Activated effector memory CD4-positive, alpha-beta T cell treated with Interleukin-2 at 50 U/mL for 16 hours (primary cell): ENCODE data around the gene ZFR2.
A peak's percentile ranks its signal among the peaks of the same experiment; 100 is the strongest.

Source experiments
- DNase-seq: peaks from one replicate; pipeline ENCODE4 v3.0.0-alpha.2; 2020

The ZFR2 gene

GRCh38 chr19:3813473-3814392 is 55.1 kb downstream of the ZFR2 start:
- DNase-seq = no peak

DNA sequence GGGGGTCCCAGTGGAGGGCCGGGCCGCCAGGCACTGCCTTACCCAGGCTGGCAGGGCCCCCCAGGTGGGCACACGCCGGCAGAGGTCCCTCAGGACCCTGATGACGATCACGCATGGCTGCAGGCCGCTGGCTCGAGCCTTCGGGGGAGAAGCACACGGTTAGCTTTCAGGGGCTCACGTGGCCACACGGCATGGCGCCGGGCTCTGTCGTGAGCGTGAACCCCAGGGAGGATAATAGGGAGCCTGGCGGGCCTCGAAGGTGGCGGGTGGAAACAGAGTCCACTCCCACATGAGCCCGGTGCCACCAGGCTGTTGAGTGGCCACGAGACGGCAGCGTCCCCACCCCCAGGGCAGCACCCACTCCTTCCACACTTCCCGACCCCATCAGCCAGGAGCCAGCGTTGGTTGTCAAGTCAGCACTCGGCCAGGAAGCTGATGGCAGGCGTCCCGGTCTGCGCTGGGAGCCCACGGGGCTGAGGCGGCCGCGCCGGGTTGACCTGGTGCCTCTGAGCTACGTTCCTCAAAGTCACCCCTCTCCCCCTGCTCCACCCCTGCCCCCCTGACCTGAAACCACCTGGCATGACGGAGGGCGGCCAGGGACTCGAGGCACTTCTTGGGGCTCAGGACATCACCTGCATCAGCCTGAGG is 58.0 kb downstream of the ZFR2 start:
- no peak for DNase-seq

DNA sequence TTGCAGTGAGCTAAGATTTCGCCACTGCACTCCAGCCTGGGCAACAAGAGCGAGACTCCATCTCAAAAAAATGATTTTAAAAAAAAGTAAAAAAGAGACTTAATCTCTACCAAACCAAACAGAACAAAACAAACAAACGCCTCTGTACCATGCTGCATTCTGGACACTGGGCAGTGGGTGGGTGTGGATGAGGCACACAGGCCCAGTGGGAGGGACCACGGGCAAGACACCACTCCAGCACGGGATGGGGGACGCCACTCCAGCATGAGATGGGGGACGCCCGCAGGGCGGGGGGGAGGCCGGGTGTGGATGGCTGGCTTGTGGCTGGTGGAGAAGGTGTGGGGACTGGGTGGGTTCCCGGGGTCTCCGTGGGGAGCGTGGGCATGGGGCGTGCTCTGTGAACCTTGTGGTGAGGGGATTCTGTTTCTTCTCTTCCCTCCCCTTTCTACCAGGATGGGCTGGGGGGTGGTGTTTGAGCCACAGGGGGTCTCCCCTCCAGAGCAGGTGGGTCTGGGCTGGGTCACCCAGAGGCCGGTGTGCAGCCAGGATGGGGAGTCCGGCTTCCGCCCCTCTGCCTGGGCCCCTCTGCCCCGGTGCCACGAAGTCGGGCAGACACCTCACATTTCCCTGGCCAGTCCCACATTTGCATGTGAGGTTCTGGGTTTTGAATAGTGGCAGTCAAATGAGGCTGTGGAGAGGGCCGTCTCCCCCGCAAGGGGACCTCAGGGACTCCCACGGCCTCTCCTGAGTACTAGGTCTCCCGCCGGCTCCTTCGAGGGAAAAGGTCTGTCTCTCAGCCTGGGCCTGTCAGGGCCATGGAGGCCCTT is 58.7 kb downstream of the ZFR2 start:
- DNase-seq = no peak

- no peak for DNase-seq
Measured at GRCh38 chr19:3808420-3809143, 60.3 kb downstream of the ZFR2 start.

DNA sequence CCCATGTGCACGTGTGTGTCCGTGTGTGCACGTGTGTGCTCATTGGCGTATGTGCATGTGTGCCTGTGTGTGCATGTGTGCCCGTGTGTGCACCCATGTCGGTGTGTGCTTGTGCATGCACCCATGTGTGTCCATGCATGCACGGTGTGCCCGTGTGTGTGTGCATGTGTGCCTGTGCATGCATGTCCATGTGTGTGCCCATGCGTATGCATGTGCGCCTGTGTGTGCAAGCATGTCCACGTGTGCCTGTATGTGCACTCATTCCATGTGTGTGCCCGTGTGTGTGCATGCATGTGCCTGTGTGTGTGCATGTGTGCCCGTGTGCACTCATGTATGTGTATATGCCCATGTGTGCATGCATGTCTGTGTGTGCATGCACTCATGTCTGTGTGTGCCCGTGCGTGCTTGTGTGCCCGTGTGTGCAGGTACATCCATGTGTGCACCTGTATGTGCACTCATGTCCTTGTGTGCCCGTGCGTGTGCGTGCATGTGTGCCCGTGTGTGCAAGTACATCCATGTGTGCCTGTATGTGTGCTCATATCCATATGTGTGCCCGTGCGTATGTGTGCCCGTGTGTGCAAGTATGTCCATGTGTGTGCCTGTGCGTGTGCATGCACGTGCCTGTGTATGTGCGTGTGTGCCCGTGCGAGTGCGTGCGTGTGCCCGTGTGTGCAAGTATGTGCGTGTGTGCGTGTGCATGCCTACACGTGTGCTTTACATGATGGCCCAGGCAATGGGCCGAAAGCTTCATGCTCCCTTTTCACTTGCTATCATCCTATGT is 61.1 kb downstream of the ZFR2 start:
- no peak for DNase-seq

DNA sequence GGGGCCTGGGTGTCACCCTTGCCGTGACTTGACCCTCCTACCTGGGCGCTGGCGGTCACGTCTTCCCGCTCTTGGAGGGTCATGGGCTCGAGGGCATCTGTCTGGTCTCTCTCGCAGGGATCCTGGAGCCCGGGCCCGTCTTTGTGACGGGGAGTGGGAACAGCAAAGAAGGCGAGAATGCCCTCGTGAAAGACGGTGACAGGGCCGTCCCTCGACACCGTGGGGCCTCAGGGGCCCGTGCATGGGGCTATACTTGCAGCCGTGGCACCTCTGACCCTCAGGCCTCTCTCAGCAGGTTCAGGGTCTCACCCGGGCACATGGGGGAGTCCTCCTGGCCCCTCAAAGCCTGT is 61.7 kb downstream of the ZFR2 start:
- DNase-seq = no peak

DNA sequence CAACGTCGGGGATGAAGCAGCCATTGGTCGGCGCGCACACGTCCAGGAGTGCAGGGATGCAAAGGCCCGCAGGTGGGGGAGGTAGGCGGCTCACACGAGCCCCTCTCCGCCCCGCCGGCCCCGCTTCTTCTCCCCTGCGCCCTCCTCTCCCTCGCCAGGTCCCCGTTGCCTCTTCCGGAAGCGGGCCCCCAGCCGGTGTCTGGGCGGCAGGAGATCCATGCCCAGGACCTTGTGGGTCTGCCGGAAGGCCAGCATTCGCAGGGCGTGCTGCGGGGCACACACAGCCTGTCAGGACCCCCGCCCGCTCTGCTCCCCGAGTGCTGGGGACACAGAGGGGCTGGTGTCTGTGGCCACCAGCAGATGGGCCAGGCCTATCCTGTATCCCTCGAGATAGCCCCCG is 63.0 kb downstream of the ZFR2 start:
- no peak for DNase-seq

GRCh38 chr19:3804429-3804828 is 64.4 kb downstream of the ZFR2 start:
- no peak for DNase-seq

GRCh38 chr19:3803986-3804385 is 64.9 kb downstream of the ZFR2 start:
- no peak for DNase-seq

- DNase-seq = no peak
Measured at GRCh38 chr19:3803114-3803888, 65.5 kb downstream of the ZFR2 start.

DNA sequence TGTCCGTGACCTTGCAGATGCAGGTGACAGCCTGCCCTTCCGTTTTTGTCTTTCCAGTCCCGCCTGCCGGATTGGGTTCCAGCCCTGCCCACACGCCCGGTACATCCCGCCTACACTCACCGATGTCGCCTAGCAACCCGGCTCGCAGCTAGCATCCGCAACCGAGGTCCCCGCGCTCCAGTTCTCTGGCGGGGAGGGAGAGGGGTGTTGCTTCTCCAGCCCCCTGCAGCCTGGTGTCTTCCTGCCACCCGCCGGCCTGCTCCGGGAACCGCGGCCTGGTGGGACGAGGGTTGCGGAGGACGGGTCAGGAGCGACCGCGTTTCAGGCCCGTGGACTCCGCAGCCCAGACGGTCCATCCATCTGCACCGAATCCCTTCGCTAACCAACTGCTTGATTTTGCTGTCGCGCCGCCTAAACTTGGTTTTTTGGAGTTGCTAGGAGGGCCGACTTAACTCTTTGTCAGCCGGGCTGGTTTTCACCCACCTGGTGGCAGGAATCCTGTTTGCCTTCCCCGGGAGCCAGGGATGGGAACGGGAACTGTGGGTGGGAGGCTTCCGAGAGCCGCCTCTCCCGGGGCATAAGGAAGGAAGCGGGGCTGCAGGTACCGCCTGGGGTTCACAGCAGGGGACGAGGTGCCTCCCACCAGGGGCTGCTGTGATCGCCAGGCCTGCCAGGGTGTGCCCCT is 67.3 kb downstream of the ZFR2 start:
- DNase-seq = peak; percentile 37

DNA sequence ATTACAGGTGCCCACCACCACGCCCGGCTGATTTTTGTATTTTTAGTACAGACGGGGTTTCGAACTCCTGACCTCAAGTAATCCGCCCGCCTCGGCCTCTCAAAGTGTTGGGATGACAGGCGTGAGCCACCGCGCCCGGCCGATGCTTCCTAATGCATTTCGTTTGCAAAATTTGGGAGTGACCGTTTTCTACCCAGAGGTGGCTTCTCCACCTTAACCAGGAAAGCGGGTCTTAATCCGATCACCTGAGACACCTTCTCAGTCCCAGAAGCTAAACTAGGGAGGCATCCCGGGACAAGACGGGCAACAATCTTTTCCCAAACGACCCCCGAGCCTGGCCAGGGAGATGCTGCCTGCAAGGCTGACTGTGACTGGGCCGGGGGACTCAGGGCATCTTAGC is 67.8 kb downstream of the ZFR2 start:
- DNase-seq = no peak

- peak; percentile 25 for DNase-seq
Measured at GRCh38 chr19:3798137-3798536, 70.7 kb downstream of the ZFR2 start.

- DNase-seq = no peak
Measured at GRCh38 chr19:3796358-3796757, 72.5 kb downstream of the ZFR2 start.

DNA sequence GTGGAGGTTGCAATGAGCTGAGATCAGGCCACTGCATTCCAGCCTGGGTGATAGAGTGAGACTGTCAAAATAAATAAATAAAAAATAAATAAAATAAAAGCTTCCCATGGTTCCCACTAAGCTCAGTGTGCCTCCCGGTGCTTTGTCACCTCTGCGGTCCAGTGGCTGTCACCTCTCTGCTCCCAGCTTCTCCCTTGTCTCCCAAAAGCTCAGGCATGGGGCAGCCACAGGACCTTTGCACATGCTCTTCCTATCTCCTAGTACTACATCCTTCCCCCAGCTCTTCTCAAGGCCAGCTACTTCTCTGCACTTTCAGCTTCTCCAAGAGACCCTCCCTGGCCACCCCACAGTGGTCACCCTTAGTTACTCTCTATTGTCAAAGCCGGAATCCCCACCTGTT is 75.0 kb downstream of the ZFR2 start:
- no peak for DNase-seq

- no peak for DNase-seq
Measured at GRCh38 chr19:3792114-3792513, 76.7 kb downstream of the ZFR2 start.

- DNase-seq = no peak
Measured at GRCh38 chr19:3790941-3791340, 77.9 kb downstream of the ZFR2 start.

DNA sequence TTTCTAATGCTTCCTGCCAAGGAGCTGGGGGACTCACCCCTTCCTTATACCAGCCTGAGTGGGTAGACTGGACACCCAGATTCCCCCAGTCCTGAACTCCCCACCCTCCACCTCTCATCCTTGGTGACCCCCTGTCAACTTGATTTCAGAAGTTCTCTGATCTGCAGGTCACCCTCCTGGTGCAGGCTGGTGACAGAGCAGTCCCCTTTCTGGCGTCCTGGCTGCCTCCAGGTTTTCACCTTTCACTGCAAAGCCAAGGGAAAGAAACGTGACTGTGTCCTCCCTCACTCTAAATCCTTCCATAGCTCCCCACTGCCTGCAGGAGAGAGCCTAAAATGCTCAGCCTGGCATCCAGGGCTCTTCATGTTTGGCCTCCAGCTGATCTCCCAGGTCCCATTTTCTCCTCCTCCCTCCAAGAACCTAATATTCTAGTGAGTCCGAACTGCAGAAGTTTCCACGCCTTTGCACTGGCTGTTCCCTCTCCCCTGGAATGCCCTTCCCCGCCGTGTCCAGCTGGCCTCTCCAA is 78.6 kb downstream of the ZFR2 start:
- no peak for DNase-seq

DNA sequence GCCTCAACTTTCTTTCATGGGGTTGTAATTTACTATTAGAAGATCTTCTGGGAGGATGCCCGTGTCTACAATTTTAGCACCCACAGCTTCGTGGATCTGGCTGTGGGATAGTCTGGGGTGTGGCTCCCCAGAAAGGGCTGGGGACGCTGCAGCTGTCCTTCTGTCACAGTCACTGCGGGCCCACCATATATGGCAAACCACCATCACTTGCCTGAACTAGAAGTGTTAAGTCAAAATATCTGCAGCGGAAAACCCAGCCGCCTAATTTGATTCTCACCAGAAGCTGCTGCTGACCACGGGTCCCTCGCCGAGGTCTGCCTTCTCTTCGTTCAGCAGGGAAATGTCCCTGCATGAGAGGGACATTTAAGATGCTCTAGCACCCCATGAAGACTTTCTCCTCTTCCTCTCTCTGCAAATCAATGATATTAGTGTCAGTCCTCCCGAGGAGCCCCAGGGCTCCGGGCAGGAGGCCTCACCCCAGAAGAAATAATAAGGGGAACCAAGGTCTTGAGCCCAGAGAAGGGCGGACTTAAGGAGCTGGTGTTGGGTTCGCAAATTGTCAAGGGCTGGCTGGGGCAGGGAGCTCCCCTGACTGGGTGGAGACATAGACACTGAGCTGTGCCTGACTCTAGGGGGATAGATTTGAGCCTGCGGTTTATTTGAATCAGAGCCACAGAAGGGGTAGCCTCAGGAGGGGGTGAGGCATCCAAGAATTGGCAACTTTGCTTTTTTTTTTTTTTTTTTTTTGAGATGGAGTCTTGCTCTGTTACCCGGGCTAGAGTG is 79.7 kb downstream of the ZFR2 start:
- no peak for DNase-seq
